Stimulated activated CD4-positive, alpha-beta T cell treated with anti-CD3 and anti-CD28 coated beads, TNF-alpha, amount 100 ng/mL, for 48 hours (primary cell): ENCODE measurements around the gene TRIM41.
A peak's percentile ranks its signal among the peaks of the same experiment; 100 is the strongest.

ENCODE experiments used
- DNase-seq, 3 donors: peaks; one replicate each; pipeline ENCODE4 v3.0.0-alpha.2; 2020; ENCODE audit warnings: low read depth in 3 of 3

TRIM41 gene

GRCh38 chr5:181232593-181232992 lies 9.5 kb downstream of the TRIM41 start:
- DNase-seq, result no peak

GRCh38 chr5:181233088-181233800 lies 10.2 kb downstream of the TRIM41 start:
- DNase-seq, result no peak

GRCh38 chr5:181233801-181234454 lies 10.8 kb downstream of the TRIM41 start:
- DNase-seq, result no peak

GRCh38 chr5:181234455-181235306 lies 11.6 kb downstream of the TRIM41 start:
- no peak for DNase-seq

DNA sequence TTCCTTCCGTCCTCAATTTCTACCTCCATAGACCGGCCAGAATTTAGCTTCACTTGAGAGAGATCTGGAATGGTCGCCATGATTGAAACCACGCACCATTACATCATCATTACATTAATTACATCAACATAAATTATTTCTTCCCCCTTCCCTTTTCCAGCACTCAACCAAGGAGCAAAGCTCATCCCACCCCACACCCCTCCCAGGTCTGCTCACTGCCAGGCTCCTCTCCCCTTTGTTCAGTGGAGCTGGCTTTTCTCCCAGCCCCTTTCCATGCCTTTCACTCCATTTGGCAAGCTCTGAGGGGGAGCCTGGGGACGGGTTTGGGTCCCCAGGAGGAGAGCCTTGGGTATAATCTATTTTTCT lies 12.2 kb downstream of the TRIM41 start:
- no peak for DNase-seq

DNA sequence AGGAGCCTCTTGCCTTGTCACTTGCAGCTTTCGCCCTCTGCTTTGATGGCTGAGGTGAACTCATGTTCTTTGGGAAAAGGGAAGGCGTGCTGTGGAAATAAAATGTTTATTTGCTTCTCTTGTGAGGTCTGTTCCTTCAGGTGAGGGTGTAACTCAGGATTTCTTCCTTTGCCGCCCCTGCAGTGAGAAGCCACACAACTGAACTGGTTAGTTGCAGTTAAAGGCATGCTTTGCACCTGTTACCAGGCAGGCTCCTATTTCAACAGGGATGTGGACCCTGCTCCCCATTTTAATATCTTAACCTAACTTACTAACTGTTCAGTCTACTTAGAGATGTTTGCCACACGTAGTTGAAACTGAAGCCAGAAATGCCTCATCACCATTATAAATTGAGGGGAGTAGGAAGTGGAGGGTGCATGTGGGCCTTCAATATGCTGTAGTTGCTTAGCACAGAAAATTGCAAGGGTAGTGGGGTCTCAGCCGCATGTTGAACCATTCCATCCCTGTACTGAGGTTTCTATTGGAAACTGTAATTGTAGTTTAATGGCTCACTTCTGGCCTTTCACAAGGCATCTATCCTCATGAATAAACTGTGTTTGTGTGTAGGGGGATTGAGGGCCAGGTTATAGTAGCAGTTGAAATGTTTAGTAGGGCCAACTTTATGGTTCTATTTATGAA lies 12.7 kb downstream of the TRIM41 start:
- DNase-seq, result no peak

DNA sequence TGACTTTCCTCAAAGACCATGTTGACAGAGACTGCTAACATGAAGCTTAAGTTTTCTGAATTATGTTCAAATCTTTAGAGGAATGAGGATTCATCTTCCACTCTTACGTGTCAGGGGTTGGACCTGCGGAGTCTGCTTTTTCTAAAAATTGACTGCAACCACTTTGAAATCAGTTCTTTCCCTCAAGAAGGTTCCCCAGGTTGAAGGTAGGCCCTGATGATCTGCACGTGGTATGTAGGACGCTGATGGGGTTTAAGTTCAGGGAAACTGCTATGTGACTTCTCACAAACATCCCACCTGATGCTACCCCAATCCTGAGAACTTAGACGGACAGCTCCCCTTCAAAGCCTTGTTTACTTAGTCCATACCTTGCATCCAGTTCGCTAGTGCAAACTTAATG lies 13.4 kb downstream of the TRIM41 start:
- no peak for DNase-seq

DNA sequence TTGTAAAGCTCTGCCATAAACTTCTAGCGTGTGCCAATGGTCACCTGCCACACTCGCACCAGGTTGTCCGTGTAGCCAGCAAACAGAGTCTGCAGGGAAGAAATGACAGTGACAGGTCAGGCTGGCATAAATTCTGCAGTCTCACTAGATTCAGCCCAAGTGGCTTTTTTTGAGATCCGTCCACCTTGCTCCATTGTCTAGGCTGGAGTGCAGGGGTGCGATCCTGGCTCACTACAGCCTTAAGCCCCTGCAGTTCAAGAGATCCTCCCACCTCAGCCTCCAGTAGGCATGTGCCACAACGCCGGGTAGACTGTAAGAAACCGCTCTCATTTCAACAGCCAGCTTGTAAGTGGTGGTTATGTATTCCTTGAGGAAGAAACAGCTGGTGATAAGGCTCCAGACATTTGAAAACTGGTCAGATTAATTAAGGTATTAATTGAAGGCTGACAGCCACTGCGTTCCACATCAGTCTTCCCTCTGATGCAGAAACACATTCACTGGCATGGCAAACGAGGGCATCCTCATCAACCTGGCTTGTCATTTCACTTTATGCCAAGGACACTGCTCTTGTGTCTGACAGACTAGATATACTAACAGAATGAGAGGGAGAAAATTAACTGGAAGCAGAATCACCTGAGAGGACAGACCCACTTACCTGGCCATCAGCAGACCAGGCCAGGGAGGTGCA lies 14.0 kb downstream of the TRIM41 start:
- no peak for DNase-seq

DNA sequence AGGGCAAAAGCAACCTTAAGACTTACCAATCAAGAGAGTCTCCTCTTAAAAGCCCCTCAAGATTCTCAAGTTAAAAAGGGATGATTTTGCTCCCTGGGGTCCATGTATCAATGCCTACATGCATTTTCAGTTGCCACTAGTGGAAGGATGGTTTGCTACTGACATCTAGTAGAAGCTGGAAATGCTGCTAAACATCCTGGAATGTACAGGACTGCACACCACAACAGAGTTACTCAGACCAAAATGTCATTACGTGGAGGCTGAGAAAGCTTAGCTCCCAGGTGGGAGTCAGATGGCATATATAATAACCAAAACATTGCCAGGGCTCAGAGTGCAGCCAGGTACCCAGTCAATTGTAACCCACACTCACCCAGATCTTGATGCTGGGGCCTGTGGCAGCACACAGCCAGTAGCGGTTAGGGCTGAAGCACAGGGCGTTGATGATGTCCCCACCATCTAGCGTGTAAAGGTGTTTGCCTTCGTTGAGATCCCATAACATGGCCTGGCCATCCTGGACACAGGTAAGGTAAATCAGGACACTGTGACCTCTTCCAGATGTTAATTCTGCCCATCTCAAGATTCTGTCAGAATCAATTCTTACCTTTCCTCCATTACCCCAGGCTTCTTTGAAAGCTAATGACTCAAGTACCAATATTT lies 14.8 kb downstream of the TRIM41 start:
- no peak for DNase-seq

- DNase-seq, result no peak
These were observed 16.1 kb downstream of the TRIM41 start for GRCh38 chr5:181239062-181239663.

DNA sequence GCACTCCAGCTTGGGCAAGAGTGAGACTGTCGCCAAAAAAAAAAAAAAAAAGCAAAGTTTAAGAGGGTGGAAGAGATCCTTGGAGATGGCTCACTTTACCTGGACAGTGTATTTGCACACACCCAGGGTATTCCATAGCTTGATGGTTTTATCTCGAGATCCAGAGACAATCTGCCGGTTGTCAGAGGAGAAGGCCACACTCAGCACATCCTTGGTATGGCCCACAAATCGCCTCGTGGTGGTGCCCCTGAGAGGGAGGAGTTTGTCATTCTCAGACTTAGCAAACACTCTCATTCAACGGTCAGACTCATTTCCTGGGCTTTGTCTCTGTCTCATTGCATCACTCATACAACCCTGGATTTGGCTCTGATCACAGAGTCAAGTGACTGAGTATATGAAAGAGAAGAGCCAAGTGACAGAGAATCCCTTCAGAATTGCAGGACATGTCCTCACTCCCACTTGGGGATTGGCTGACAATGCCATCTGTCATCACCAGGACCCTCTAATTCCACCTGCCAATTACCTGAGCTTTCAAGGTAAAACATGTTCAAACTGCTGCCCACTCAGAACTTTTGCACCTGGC lies 18.4 kb downstream of the TRIM41 start:
- no peak for DNase-seq

DNA sequence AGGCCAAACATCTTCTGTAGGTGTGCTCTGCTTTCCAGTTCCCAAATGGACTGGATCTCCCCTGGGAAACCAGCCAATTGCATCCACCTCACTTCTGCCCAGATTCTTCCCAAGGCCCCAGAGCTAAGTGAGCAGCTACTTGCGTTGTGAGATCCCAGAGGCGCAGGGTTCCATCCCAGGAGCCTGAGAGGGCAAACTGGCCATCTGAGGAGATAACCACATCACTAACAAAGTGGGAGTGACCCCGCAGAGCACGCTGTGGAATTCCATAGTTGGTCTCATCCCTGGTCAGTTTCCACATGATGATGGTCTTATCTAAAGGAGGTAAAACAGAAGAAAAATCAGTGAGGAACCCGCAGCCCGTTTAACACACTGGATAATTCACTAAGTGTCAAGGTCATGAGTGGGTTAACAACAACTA lies 19.0 kb downstream of the TRIM41 start:
- no peak for DNase-seq

- DNase-seq, result no peak
These were observed 20.0 kb downstream of the TRIM41 start for GRCh38 chr5:181243018-181243563.

DNA sequence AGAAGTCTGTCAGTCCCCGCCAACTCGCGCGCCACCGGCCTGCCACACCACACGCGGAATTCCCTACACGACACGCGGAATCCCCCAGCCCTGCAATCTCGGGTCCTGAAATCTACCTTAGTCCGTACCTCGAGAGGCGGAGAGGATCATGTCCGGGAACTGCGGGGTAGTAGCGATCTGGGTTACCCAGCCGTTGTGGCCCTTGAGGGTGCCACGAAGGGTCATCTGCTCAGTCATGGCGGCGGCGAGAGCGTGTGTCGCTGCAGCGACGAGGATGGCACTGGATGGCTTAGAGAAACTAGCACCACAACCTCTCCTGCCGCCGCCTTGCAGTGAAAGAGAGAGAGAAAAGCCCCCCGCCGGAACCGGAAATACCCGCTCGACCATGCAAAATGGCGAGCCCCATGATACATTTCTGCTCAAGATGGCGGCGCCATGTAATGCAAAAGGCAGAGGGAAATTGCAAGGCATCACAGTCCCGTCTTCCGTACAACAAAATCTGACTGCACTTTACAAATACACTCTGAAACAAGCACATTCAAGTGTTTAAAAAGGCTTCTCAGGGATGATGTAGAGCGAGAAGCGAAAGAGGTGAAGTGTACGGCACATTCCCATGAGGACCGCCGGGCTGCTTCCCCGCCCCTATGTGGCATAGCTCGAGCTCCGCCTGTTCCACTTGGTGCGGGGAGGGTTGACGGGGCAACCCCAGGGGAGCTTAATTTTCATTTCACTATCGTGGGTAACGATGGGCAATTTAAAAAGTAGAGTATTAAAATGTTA lies 20.7 kb downstream of the TRIM41 start, which contains the start of gene RACK1:
Gene RACK1 (minus strand): TSS at position 343 of the 780 bp plus-strand sequence. CDS start 106 bp downstream, at position 237.
- DNase-seq, result peak; percentile 75 to 84 (median 83)

DNA sequence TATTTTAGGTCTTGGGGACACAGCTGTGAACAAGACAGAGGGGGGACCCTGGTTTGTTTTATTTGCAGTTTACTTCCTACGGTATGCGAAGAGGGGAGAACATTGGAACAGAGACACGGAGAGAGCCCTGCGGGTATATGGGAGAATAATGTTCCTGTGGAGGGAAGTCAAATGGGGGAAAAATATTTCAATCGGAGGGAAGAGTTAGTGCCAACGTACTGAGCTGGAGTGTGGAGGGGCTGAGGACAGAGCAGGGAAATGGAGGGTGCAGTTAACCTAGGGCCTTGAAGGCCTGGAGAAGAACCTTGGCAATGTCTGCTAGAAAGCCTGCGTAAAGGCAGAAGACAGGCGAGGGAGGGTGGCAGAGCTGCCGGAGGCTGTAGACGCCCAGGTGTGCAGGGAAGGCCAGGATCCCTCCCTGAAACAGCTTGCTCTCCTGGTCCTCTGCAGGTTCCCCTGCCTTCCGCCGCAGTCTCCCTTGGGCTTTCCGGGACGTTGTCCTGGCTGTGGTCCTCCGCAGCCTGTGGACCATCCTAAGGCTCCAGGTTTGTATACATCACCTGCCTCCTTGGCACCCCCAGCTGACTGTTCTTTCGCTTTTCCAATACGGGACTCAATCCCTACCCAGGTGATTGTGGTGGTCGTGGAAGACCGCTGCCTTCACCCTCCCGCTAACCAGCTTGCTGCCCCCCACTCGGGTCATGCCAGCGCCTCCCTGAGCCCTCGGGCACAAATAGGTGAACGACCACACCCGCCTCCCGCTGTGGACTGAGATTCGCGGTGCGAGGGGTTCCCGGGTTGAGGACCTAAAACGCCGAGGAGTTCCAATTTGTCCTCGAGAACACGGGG lies 22.6 kb downstream of the TRIM41 start:
- DNase-seq, result no peak

GRCh38 chr5:181246276-181247049 lies 23.4 kb downstream of the TRIM41 start:
- peak; percentile 75 to 81 (median 75) for DNase-seq

- no peak for DNase-seq
These were observed 25.2 kb downstream of the TRIM41 start for GRCh38 chr5:181248277-181248676.
